T-helper 22 cell (primary cell): ENCODE data around the gene VEGFB.
A peak's percentile ranks its signal among the peaks of the same experiment; 100 is the strongest.
"Not testable (repeated sequence)": the region's sequence is repeated elsewhere in the genome, so short reads cannot be mapped to it uniquely, and the experiment has no call there.

Experiments used
- DNase-seq: peaks from one replicate; pipeline ENCODE4 v3.0.0-alpha.2; 2020; ENCODE audit warnings: low read depth

The VEGFB gene

DNA sequence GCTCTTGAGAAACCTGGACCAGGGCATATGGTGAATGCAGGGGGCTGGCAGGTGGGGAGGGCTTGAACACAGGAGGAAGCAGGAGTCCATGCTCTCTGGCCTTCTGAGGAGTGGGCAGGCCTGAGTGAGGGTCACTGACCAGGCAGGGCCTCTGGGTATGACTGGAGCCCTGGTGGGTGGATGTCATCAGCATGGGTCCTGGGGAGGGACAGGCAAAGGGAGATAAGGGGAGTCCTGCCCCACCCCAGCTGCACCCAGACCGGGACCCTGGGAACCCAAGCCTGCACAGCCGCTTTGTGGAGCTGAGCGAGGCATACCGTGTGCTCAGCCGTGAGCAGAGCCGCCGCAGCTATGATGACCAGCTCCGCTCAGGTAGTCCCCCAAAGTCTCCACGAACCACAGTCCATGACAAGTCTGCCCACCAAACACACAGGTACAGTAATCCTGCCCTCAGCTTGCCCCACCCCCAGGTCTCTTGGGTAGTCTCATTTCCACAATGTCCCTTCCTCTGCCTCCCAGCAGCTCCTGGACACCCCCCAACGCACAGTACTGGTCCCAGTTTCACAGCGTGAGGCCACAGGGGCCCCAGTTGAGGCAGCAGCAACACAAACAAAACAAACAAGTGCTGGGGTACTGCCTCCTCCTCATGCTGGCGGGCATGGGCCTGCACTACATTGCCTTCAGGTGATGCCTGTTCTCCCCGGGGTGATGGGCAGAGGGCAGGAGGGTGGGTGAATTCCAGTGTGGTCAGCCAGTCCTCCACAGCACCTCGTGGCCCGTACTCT is 2.0 kb upstream of the VEGFB start:
- no peak for DNase-seq

DNA sequence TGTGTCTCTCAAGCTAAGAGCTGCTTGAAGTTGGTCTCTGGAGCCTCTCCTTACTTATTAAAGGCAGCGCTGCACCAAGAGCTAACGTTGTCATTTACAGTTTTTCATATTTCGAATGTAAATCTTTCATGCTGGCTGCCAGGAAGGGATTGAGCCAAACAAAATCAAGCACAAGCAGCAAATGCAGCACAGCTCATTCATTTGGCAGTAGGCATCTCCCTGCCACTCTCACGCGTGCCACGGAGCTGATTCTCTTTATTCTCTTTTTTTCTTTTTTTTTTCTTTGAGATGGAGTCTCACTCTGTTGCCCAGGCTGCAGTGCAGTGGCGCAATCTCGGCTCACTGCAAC is 1.4 kb upstream of the VEGFB start:
- DNase-seq, result no peak

GRCh38 chr11:64234647-64235379 is 429 bp downstream of the VEGFB start:
- peak; percentile 44 for DNase-seq

DNA sequence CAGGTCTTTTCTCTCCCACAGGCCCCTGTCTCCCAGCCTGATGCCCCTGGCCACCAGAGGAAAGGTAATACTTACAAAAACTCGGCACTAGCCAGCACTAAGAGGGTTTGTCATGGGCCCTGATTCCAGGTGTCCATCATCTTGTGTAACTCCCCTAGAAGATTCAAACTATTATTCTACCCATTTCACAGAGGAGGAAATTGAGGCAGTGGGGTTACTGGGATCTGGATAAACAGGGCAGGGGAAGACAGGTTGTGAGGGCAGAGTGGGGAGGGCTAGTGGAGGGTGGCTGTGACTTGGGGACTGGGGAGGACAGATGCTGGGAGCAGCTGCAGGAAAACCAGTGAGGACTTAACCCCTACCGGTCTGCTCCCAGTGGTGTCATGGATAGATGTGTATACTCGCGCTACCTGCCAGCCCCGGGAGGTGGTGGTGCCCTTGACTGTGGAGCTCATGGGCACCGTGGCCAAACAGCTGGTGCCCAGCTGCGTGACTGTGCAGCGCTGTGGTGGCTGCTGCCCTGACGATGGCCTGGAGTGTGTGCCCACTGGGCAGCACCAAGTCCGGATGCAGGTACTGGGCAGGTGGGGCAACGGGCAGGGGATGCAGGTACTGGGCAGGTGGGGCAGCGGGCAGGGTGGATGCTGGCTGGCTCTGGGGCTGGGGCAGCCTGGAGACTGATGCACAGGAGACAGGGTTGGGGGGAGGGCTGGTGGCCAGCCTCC is 1.2 kb downstream of the VEGFB start:
- no peak for DNase-seq

DNA sequence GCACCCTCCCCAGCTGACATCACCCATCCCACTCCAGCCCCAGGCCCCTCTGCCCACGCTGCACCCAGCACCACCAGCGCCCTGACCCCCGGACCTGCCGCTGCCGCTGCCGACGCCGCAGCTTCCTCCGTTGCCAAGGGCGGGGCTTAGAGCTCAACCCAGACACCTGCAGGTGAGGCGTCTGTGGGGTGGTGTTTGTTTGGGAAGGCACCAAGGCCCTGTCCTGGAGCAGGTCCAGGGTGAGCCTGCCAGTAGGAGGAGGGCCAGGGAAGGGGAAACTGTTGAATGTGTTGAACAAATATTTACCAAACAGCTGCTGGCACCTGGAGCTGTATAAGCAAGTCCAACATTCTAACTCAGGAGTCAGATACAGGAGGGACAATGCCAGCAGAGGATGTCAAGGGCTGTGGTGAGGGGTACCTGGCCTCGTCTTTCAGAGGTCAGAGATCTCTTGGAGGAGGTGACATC is 3.1 kb downstream of the VEGFB start:
- DNase-seq, result no peak

GRCh38 chr11:64238076-64238475 is 3.7 kb downstream of the VEGFB start:
- DNase-seq, result no peak

DNA sequence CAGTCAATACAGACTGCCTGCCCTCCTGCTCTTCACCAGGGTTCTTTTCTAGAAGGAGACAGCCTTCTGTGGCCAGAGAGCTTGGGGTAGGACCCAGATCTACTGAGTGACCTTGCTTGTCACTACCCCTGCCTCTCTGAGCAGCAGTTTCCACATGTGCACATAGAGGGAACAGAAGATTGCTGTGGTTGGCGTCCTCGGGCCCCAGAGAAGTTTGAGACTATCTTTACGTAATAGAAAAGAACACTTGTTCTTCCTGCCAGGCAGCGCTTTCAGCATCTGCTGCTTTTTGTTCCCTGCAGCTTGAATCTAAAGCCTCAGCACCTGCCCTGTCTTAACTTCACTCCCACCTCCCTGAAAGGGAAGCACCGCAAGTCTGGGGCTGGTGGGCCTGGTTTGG is 4.6 kb downstream of the VEGFB start:
- no peak for DNase-seq

DNA sequence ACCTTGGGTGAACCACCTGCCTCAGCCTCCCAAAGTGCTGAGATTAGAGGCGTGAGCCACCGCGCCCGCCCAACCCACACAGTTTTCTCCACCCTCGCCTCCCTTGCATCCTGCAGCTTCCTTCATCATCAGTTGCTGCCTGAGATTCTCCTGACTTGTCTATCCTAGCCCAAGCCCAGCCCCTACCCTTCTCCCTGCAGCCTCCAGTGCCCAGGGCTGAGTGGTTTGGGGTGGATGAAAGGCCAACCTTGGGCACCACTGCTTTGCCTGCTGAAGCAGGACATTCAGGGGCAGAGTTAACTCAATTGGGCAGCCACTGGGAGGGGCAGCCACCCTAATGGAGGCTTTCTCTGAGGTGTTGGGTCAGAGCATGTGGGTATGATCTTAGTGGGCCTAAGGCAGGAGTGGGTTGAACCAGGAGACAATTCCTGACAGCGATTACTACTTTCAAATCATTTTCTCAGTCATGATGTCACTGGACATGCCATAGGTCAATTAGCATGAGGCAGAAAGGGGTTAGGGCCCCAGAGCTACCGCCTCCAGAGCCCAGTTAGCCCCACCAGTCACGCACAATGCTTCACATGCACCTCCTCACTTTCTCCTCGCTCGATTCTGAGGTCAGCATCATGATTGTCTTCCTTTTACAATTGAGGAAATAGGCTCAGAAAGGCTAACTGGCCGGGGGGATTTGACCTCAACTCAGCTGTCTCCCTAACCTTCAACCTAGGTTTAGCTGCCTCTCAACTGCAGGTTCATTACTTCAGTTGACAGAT is 5.5 kb downstream of the VEGFB start:
- no peak for DNase-seq

- peak; percentile 96 for DNase-seq
Observed at GRCh38 chr11:64240435-64241240, 6.3 kb downstream of the VEGFB start, which contains the start of gene FKBP2. FKBP2 (plus strand) TSS chr11:64241095; CDS start chr11:64242388, 1,293 bp downstream.

DNA sequence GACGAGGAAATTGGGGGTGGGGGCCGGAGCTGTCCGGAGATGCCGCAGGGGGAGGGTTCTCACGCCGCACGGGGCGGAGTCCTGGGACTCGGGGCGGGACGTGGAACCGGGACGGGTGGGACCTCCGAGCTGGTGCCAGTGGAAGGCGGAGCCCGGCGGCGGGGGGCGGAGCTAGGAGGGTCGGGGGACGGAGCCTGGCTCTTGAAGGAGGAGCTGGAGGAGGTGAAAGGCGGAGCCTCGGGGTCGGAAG is 6.8 kb downstream of the VEGFB start:
- DNase-seq, result peak; percentile 99

- DNase-seq, result no peak
Observed at GRCh38 chr11:64241491-64242374, 7.3 kb downstream of the VEGFB start.

DNA sequence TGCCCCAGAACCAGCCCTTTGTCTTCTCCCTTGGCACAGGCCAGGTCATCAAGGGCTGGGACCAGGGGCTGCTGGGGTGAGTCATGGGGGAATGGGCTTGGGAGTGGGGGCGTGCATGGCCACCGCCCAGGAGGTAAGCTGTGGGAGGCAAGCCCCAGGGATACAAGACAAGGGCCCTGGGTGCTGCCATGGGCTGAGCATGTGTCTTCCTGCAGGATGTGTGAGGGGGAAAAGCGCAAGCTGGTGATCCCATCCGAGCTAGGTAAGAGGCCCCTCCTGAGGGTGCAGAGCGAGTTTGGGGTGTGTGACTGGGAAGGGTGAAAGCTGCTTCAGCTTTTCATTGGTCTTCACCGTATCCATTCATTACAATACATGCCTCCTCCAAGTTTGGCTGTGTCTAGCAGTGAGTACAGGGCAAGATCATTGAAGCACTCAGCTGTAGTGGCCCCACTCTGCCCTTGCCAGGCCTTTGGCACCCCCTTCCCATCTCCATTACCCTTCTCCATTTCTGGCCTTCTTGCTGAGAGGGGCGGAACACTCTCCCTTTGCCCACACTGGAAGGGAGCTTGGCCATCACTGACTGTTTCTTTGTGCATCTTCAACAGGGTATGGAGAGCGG is 9.0 kb downstream of the VEGFB start:
- no peak for DNase-seq

DNA sequence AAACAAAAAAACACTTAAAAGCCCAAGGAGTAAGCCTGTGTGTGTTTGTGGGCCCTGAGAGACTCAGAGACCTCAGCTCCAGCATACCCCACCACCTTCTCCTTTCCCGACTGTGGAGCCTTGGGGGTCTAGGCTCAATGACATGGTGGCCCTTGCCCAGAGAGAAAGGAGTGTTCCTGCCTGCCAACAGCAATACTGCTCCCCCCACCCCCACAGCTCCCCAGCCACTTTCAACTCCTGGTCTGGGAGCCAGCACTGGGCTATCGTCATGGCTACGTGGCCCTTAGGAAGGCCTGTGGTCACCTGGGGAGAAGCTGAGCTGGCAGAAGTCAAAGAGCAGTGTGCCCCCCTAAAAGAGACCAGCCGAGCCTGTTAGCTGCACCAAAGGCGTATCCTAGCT is 9.7 kb downstream of the VEGFB start:
- no peak for DNase-seq

DNA sequence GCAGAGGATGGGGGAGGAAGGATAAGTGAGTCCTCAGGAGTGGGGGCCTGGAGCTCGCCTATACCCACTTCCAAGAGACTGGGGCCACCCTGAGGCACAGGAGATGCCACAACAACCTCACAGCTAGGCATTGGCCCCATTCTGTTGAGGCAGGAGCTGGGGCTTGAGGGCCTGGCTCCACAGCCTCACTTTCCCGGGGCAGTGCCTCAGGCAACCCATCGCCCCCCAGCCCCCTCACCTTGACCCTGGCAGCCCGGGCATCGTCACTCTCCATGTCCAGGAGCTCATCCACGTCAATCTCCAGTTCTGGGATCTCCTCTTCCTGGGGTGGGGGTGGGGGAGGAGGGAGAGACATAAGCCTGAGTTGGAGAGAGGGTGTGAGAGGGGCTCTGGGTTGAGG is 10.6 kb downstream of the VEGFB start:
- DNase-seq, result no peak

GRCh38 chr11:64245401-64245796 is 11.0 kb downstream of the VEGFB start:
- no peak for DNase-seq

- DNase-seq, result peak; percentile 66
Observed at GRCh38 chr11:64245797-64246620, 11.6 kb downstream of the VEGFB start.

GRCh38 chr11:64246621-64246870 is 12.2 kb downstream of the VEGFB start:
- DNase-seq, result not testable (repeated sequence)

DNA sequence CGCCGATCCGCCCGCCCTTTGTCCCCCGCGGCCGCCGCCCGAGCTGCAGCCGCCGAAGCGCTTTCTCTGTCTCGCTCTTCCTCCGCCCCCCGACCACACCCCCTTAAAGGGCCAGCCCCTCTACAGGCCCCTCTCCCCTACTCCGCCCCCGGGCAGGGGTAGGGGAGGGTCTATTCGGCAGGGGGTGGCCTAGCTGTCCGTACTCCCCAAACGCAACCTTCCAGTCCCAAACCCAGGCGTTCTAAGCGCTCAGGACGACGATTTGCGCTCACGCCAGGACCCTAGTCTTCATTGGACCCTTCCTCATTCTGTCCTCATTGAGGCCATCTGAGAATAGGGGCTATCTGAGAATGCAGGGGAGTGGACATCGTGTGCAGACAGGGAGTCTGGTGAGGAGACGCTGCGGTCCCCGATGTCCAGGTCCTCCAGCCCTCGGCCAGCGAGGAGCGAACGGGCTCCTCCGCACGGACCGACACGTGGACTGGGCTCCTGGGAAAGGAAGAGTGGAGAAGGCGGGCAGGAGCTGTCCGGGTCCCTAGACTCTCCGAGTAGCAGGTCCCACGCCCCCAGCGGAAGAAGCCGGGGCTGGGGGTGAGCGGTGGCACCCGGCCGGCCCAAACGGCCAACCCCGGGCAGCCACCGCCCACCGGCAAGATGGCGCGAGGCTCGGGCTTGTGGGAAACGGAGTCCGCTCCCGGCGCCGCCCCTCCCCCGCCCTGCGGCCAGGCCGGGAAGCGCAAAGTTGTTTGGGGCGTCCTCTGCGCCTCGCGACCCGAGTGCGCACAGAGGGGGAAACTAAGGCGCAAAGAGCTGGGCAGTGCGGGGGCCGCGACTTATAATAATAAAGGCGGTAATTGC is 12.7 kb downstream of the VEGFB start, which contains the start of gene PPP1R14B:
TSS of gene PPP1R14B (minus strand) at position 73 of the 858 bp plus-strand sequence. CDS start 270 bp downstream, outside the sequence.
- DNase-seq, result peak; percentile 70
